Testis (tissue), 5 donors: ENCODE results near the gene SASS6. TPM values are rescaled to one million over a fixed set of nuclear protein-coding genes. Genes with fewer than 3 reads are reported as not detected.
A peak's percentile ranks its signal among the peaks of the same experiment; 100 is the strongest.

Experiments
- DNase-seq: peaks from one replicate; pipeline ENCODE4 v3.0.0-alpha.2; 2019
- H3K27ac ChIP-seq, 2 donors: fragments of 200-600 bp; sonication (generic); one replicate each; pipeline ENCODE4 v1.5.1; 2019
- H3K27me3 ChIP-seq: fragments of 200-600 bp; sonication (generic); one replicate; pipeline ENCODE4 v1.5.1; 2019
- H3K36me3 ChIP-seq: fragments of 200-600 bp; sonication (generic); one replicate; pipeline ENCODE4 v1.5.1; 2017; ENCODE audit warnings: low read depth; ENCODE audit errors: missing control alignments
- H3K4me1 ChIP-seq: fragments of 200-600 bp; sonication (generic); one replicate; pipeline ENCODE4 v1.5.1; 2019
- H3K4me3 ChIP-seq, 2 donors: fragments of 200-600 bp; sonication (generic); one replicate each; pipeline ENCODE4 v1.5.1; 2017 to 2019
- H3K9me3 ChIP-seq: fragments of 200-600 bp; sonication (generic); one replicate; pipeline ENCODE4 v1.5.1; 2017
- POLR2A ChIP-seq: fragments of 450-650 bp; IDR thresholded peaks from one replicate; pipeline ENCODE4 v1.6.1; 2017; ENCODE audit warnings: antibody characterized with exemption, mild to moderate bottlenecking, moderate library complexity
- WGBS, 2 donors: methylation state at CpG; one replicate each; pipeline ENCODE4 v1.1.5; 2018; 5-methylcytosine and 5-hydroxymethylcytosine counted together
- intact Hi-C: fragments of 100-400 bp; cut with DNase I; formaldehyde crosslinking; loops from one replicate; pipeline ENCODE4 v1.15.1; 2023; ENCODE audit warnings: low total_unique reads
- long read RNA-seq, 2 donors: transcript quantifications; one replicate each; lab custom pipeline, GENCODE V29; 2026
- polyA plus RNA-seq: library from polyadenylated mRNA; stranded (reverse); fragments of 350-450 nt; fragmentation: Illumina TruSeq; extraction: RNeasy Lipid Tissue Mini Kit (QIAGEN cat#74804); gene quantifications from one replicate; pipeline ENCODE4 v1.2.3, GENCODE V29; 2014; ENCODE audit warnings: low read depth, low replicate concordance; ENCODE audit not compliant: insufficient read depth
- total RNA-seq, 2 donors: library from RNA; depleted of rRNA; stranded (reverse); fragments of >200 nt; gene quantifications; one replicate each; pipeline ENCODE4 v1.2.3, GENCODE V29; 2016
- TF ChIP-seq, protein P1 (sequence below), 3 experiments: fragments of 450-650 bp in 2 of 3; fragments of 200-600 bp in 1 of 3; sonication (generic) in 1 of 3; IDR thresholded peaks; one replicate each; pipeline ENCODE4 v1.5.1; 2016 to 2019; ENCODE audit warnings: antibody characterized with exemption in 3 of 3, mild to moderate bottlenecking in 2 of 3, moderate library complexity in 1 of 3

SASS6 gene
- total RNA-seq (10 to 100 TPM in 1 of 2 donors, 1 to 10 TPM in 1; 9.5 to 13.4 TPM), polyA plus RNA-seq (5.4 TPM)
- long read RNA-seq, donor 1, result 0 reads
- long read RNA-seq, donor 2, partial matches to known transcripts, result 0 of 1 reads
- long read RNA-seq, donor 2, other reads (novel, unspliced or antisense), result 0 of 1 reads

DNA sequence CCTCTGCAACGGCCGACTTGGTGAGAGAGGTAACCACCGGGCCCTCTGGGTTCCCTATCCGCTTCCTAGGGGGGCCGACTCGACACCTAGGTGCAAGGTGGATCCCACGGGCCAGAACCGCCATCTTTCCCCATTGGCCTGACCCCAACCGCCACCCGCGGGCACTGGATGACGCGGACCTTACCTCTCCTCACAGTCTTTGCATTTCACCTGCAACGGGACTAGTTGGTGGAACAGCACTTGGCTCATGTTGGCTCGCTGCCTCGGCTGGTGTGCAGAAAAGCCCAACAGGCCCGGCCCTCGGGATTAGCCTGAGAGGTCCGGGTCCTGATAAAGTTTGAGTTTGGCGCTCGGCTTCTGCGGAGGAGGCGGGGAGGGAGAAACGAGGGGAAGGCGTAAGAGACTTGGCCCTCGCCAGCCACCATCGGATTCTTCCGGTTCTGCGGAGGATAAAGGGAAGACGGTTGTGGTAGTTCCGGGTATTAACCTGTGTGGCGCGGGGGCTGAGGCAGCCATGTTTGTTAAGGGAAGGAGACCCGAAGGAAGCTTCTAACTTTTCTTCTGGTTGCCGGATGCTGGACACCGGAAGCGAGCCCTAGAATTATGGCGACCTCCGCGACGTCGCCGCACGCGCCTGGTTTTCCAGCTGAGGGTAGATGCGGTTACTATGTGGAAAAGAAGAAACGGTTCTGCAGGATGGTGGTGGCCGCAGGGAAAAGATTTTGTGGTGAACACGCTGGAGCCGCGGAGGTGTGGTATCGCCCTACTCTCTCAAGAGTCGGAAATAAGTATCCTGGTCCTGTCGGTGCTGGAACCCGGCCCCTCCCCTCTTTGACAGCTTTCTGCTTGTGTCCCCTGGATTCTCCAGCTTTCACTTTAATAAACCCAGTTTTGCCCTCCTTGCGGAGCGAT lies at the start of gene SASS6, which contains the start of gene TRMT13:
Gene SASS6, minus strand, starts transcription at position 365 of the 912 bp plus-strand sequence. Its CDS starts 116 bp downstream, at position 249.
Gene TRMT13, plus strand, starts transcription at position 598 of the 912 bp plus-strand sequence. Its CDS starts 6 bp downstream, at position 604.
- intact Hi-C loops, result loop anchor here (5.0 kb wide), 1 partner anchor 96 kb away; a partner anchor contains a TSS
- Histone ChIP-seq H3K27me3 (no peaks in the 10 kb centered on the region), H3K4me3 (peak within 1 kb of the TSS; percentile 83 to 86), H3K4me1 (peaks cover 9% of the 10 kb centered on the region), H3K27ac (peak within 1 kb of the TSS; percentile 79 to 81), H3K9me3 (no peaks in the 10 kb centered on the region), H3K36me3 (no peaks in the 10 kb centered on the region)
- TF ChIP-seq, protein P1, sequence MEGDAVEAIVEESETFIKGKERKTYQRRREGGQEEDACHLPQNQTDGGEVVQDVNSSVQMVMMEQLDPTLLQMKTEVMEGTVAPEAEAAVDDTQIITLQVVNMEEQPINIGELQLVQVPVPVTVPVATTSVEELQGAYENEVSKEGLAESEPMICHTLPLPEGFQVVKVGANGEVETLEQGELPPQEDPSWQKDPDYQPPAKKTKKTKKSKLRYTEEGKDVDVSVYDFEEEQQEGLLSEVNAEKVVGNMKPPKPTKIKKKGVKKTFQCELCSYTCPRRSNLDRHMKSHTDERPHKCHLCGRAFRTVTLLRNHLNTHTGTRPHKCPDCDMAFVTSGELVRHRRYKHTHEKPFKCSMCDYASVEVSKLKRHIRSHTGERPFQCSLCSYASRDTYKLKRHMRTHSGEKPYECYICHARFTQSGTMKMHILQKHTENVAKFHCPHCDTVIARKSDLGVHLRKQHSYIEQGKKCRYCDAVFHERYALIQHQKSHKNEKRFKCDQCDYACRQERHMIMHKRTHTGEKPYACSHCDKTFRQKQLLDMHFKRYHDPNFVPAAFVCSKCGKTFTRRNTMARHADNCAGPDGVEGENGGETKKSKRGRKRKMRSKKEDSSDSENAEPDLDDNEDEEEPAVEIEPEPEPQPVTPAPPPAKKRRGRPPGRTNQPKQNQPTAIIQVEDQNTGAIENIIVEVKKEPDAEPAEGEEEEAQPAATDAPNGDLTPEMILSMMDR (IDR thresholded peaks at IDR 0.05), result peak in 1 of 3 experiments; percentile 29
- no peak for TF ChIP-seq POLR2A
- 0 to 1% methylated on average over 46 to 57 of the region's 57 CpGs for WGBS, 2 donors
- peak; percentile 98 for DNase-seq

DNA sequence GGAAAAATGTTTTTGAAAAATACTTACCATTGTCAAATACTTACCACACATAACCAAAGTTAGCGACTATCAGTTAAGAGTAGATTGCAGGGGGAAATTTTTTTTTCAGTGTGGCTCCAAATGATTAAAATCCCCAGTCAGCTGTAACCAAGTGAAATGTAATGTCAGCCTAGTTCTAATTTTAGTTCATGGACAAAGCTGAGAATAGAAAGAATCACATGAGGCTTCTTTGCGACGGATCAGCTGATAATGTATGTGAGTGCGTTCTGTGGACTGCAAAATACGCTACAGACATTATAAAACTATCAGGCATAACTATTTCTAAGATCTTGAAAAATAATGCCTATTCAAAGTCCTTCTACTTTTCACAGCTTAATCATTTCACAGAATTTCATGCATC lies 45.4 kb upstream of the SASS6 start, which contains the start of gene LRRC39:
Gene LRRC39, minus strand, starts transcription at position 166 of the 400 bp plus-strand sequence. CDS start 9,740 bp downstream, outside the sequence.
- intact Hi-C loops, result no loop called here

GRCh38 chr1:100177295-100178041 lies 44.7 kb upstream of the SASS6 start:
- Histone ChIP-seq H3K27ac (no peak overlapping the region), H3K9me3 (no peaks in the 10 kb centered on the region), H3K4me3 (no peak overlapping the region), H3K4me1 (no peaks in the 10 kb centered on the region), H3K27me3 (no peaks in the 10 kb centered on the region), H3K36me3 (no peaks in the 10 kb centered on the region)
- no peak for TF ChIP-seq POLR2A
- TF ChIP-seq, protein P1 (IDR thresholded peaks at IDR 0.05), result no peak
- intact Hi-C loops, result no loop called here
- WGBS, 2 donors, result 87 to 92% methylated on average over 4 of the region's 4 CpGs
- no peak for DNase-seq

More for the DNA sequence above, 45.4 kb upstream of the SASS6 start, which contains the start of gene LRRC39:
- no peaks in the 10 kb centered on the region for H3K4me1 ChIP-seq
- WGBS, 2 donors, result 63 to 66% methylated on average over 5 of the region's 5 CpGs
- no peaks in the 10 kb centered on the region for H3K9me3 ChIP-seq
- no peak for DNase-seq
- H3K27me3 ChIP-seq, result no peaks in the 10 kb centered on the region
- H3K27ac ChIP-seq, result no peak within 1 kb of the TSS
- no peak for TF ChIP-seq POLR2A
- TF ChIP-seq, protein P1 (IDR thresholded peaks at IDR 0.05), result no peak
- no peaks in the 10 kb centered on the region for H3K36me3 ChIP-seq
- no peak within 1 kb of the TSS for H3K4me3 ChIP-seq

DNA sequence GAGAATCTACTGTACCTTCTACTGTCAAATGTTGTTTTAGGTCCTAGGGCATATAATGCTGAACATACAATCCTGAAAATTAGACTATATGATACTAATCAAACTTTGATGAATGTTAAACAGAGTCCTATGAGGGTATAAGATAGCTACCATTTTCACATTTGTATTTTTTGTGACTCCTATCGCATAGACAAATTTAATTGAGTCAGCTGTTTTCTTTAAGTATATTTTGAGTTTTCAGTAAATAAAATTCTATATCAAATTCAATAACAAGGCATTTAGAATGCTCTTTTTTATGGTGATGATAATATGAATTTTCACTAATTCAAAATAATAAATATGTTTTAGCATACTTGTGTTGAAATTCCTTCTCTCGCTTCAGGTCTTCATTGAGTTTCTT lies 35.3 kb upstream of the SASS6 start:
- Histone ChIP-seq H3K27me3 (no peaks in the 10 kb centered on the region), H3K4me3 (no peak overlapping the region), H3K4me1 (no peaks in the 10 kb centered on the region), H3K27ac (no peak overlapping the region), H3K9me3 (no peaks in the 10 kb centered on the region), H3K36me3 (no peaks in the 10 kb centered on the region)
- no peak for TF ChIP-seq POLR2A
- TF ChIP-seq, protein P1 (IDR thresholded peaks at IDR 0.05), result no peak
- WGBS, 2 donors, result 91 to 96% methylated on average over 2 of the region's 2 CpGs
- intact Hi-C loops, result loop anchor here (10.0 kb wide), 1 partner anchor 363 kb away; no protein-coding TSS in a partner anchor
- DNase-seq, result no peak
